Vagina (tissue), 2 donors: ENCODE results near the gene CCDC102B.

Experiments used
- POLR2A ChIP-seq, 2 donors: fragments of 450-650 bp; IDR thresholded peaks; one replicate each; pipeline ENCODE4 v1.6.1; 2017; ENCODE audit warnings: antibody characterized with exemption in 2 of 2, mild to moderate bottlenecking in 2 of 2, moderate library complexity in 2 of 2
- POLR2AphosphoS5 ChIP-seq, 2 donors: sonication (generic); formaldehyde crosslinking; IDR thresholded peaks; one replicate each; pipeline ENCODE4 v1.9.0; 2017; ENCODE audit warnings: antibody characterized with exemption in 2 of 2, mild to moderate bottlenecking in 2 of 2, low read depth in 1 of 2; ENCODE audit not compliant: insufficient read depth in 1 of 2
- TF ChIP-seq, protein P1 (sequence below), 3 experiments: fragments of 450-650 bp in 2 of 3; fragments of 200-600 bp in 1 of 3; sonication (generic) in 1 of 3; IDR thresholded peaks; one replicate each; pipeline ENCODE4 v1.5.1; 2017 to 2019; ENCODE audit warnings: antibody characterized with exemption in 3 of 3, mild to moderate bottlenecking in 2 of 3, moderate library complexity in 2 of 3

GRCh38 chr18:68783506-68783905 lies 14.4 kb upstream of the CCDC102B start:
- TF ChIP-seq, protein P1, sequence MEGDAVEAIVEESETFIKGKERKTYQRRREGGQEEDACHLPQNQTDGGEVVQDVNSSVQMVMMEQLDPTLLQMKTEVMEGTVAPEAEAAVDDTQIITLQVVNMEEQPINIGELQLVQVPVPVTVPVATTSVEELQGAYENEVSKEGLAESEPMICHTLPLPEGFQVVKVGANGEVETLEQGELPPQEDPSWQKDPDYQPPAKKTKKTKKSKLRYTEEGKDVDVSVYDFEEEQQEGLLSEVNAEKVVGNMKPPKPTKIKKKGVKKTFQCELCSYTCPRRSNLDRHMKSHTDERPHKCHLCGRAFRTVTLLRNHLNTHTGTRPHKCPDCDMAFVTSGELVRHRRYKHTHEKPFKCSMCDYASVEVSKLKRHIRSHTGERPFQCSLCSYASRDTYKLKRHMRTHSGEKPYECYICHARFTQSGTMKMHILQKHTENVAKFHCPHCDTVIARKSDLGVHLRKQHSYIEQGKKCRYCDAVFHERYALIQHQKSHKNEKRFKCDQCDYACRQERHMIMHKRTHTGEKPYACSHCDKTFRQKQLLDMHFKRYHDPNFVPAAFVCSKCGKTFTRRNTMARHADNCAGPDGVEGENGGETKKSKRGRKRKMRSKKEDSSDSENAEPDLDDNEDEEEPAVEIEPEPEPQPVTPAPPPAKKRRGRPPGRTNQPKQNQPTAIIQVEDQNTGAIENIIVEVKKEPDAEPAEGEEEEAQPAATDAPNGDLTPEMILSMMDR (IDR thresholded peaks at IDR 0.05): no peak
- TF ChIP-seq POLR2A (IDR thresholded peaks at IDR 0.05): no peak
- TF ChIP-seq POLR2AphosphoS5 (IDR thresholded peaks at IDR 0.05; ENCODE audit: insufficient read depth in 1 of 2, low read depth in 1 of 2): no peak
